GM21526 (cell line): ENCODE data around the gene TGM1.
"Not testable (repeated sequence)": the region's sequence is repeated elsewhere in the genome, so short reads cannot be mapped to it uniquely, and the experiment has no call there.

ENCODE experiments used
- ATAC-seq: cut with Tn5 transposase; IDR thresholded peaks from one replicate; pipeline ENCODE4 v1.9.1; 2021; ENCODE audit warnings: moderate library complexity; ENCODE audit not compliant: unreplicated experiment, low FRiP score

TGM1 gene

GRCh38 chr14:24235804-24236688 is 26.9 kb downstream of the TGM1 start:
- no peak for ATAC-seq

- no peak for ATAC-seq
Observed at GRCh38 chr14:24234095-24235005, 28.6 kb downstream of the TGM1 start.

- no peak for ATAC-seq
Observed at GRCh38 chr14:24233538-24233866, 29.5 kb downstream of the TGM1 start.

DNA sequence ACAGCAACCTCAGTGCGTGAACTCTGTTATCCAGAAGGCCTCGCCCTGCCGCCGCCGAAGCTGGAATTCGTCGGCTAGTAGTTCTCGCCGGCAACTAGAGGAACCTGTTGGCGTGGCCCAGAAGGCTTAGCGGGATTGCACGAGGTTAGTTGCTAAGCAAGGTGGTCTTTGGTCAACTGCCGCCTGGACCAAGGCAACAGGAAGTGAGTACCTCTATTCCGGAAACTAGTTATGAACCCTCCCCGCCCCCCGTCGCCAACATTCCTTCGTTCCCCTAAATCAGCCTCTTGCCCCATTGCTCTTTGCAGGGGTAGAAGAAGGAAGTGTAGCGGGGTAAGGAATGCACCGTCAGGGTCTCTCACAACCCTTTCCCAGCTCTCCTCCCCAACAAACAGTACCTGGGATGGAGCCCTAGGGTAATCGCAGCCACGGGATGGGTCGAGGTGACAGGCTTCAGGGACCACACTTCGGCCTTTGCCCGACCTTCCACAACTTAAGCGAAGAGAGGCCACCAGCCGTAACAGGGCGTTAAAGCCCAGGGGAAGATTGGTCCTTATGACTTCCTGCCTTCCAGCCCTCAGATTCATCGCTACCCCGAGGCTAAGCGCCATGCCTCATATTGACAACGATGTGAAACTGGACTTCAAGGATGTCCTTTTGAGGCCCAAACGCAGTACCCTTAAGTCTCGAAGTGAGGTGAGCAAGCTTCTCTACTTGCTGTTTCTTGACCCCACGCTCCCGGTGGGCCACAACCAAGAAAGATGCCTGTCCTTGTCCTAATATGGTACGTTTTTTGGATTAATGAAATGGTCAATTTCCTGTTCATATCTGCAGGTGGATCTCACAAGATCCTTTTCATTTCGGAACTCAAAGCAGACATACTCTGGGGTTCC is 30.1 kb downstream of the TGM1 start, which contains the start of gene GMPR2:
Gene GMPR2 (plus strand): TSS at position 285 of the 893 bp plus-strand sequence. CDS start 325 bp downstream, at position 610.
- ATAC-seq, result peak; percentile 45

GRCh38 chr14:24232121-24232644 is 30.8 kb downstream of the TGM1 start, which contains the start of gene NEDD8:
NEDD8 (minus strand) TSS chr14:24232367; CDS start chr14:24232267, 100 bp downstream.
- ATAC-seq, result peak; percentile 56

DNA sequence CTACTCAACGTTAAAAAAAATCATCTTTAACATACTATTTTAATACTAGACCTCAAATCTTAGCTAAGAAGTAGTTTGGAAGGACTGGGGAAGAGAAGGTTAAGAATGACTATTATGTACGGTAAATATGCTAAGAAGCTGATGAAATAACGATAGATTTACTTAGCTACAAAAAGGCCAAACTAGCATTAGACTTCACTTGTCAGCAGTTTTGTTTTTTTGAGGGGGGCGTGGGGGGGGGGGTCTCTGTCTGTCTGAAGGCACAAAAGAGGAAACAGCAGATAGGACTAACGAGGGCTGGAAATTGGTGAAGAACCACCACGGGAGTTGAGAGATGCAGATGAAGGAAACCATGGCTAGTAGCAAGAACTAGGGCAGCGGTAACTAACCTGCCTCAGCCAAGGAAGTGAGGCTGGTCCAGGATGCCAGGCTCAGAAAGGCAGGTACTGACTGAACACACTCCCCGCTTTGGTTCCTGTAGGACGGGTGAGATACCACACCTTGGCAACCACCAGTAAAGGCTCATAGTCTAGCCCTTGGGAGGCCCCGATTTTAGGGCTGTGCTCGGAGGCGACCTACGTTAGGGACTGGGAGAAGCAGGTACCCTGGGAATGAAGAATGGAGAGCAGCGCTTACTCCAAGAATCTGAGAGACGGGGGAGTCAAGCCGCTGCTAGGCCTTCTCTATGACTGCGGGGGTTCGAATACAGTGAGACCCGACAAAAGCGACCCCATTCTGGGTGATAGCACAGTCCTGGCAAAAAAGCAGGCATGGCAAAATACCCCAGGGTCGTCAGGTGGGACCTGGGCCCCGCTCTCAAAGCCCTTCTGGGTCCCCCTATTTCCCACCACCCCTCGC is 31.5 kb downstream of the TGM1 start:
- ATAC-seq, result peak; percentile 7

DNA sequence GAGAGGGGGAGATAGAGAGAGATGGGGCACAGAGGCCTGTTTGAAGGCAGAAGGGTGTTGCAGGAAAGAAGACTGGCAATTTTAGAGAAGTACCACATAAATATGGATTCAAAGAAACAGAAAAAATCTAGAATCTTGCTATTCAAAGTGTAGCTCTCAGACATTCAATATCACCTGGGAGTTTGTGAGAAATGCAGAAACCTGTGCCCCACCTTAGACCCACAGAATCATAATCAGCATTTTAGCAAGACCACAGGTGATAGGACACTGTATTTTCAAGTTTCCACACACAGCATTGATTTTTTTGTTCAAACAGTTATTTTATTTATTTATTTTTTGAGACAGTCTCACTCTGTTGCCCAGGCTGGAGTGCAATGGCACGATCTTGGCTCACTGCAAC is 34.1 kb downstream of the TGM1 start:
- no peak for ATAC-seq

GRCh38 chr14:24226473-24226872 is 36.5 kb downstream of the TGM1 start:
- no peak for ATAC-seq

GRCh38 chr14:24224618-24225071 is 38.3 kb downstream of the TGM1 start:
- no peak for ATAC-seq

DNA sequence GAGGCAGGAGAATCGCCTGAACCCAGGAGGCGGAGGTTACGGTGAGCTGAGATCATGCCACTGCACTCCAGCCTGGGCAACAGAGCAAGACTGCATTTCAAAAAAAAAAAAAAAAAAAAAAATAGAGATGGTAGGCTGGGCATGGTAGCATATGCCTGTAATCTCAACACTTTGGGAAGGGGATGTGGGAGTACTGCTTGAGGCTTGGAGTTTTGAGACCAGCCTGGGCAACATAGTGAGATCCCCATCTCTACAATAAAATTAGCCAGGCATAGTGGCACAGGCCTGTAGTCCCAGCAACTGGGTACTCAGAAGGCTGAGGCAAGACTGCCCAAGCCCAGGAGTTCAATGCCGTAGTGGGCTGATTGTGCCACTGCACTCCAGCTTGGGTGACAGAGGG is 40.0 kb downstream of the TGM1 start:
- ATAC-seq, result not testable (repeated sequence)

- ATAC-seq, result no peak
Observed at GRCh38 chr14:24219521-24219920, 43.5 kb downstream of the TGM1 start.

GRCh38 chr14:24219080-24219479 is 43.9 kb downstream of the TGM1 start:
- no peak for ATAC-seq

GRCh38 chr14:24216876-24217275 is 46.1 kb downstream of the TGM1 start:
- not testable (repeated sequence) for ATAC-seq

DNA sequence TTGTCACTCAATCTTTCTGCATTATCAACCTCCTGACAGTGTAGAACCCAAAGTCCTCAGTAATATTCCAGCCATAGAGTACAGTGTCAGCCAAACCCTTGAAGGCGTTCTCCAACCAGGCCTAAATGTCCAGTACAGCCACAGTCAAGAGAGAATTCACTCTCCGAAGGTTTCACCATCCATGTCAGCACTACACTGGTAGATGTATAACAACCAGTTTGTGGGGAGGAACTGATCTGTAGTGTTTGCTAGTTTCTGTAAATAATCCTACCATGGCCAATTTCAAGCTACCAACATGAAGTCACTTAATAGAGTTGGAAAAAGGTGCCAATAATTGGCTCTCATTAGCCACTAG is 46.7 kb downstream of the TGM1 start:
- no peak for ATAC-seq

DNA sequence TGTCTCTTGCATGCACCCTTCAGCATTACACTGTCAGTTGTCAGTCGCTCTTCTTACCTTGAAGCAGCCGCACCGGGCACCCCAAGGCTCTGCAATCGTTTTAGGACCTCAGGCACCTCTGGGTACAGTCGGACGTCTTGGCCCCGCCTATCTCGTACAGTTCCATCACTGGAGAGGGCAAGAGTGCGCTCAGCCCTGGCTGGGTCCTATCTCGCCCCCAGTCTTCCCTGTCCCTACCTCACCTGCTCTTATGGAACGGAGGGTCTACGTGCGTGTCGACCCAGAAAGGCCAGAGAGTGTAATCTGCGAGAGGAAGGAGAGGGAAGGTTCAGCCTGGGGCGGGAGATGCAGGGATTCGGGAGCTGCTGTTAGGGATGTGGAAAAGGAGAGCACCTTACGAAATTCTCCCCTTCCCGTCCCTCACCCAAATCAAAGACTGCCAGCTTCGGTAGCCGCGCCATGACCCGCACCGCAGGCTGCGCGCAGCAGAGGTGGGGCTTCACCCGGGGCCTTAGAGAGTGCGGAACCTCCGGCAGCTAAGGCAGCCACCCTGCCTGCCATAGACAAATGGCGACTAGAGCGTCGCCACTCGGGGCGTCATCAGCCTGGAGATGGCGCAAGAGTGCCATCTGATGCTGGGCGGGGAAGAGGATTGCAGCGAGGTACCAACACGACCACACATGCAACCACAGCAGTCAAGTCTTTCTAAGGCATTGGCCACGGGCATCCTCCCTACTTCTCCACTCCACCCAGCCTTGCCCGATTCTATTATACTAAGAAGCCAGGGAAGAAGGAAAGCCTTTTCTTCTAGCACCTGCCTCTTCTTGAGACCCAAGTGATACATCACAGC is 47.3 kb downstream of the TGM1 start, which contains the start of gene MDP1:
Gene MDP1 (minus strand): TSS at position 572 of the 850 bp plus-strand sequence. CDS start 111 bp downstream, at position 461.
- peak; percentile 61 for ATAC-seq

DNA sequence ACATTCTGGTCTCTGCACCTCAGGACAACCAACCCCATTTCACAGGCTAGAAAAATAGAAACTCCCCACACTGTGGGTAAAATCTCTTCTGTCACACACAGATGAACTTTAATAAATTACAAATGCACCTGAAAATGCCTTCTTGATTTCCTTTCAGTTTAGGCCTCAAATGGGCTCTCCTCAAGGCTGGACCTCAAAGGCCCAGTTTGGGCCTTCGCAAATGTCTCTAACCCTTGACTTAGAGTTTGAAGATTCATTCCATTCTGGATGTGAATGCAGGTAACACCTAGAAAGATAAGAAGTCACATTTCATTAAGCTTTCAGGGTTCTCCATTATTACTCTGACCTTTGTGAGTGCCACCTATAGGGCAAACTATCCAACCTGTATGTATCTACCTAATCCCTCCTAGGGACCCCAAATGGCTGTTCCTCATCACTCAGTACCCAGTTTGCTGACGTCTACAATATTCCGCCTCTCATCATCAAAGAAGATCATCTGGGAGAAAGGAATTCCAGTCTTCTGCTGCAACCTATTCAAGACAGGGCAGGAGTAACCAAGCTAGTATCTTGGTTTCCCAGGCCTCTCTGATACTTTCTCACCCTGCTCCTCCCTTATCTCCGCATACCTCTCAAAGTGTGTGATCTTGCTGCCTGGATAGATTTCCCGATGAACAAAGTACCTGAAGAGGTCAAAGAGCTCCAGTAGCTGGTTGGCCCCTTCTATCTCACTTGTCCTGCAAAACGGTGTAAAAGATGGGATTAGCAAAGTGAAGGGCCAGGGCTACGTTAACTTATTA is 48.9 kb downstream of the TGM1 start:
- ATAC-seq, result no peak
